Fibroblast of peridontal ligament (primary cell): ENCODE results near the gene OR52E4.

Source experiments
- DNase-seq: peaks from one replicate; pipeline ENCODE4 v3.0.0-alpha.2; 2010; ENCODE audit errors: extremely low read depth

OR52E4 gene

GRCh38 chr11:5929571-5930368 lies 49.3 kb downstream of the OR52E4 start:
- DNase-seq, result no peak

GRCh38 chr11:5930614-5931013 lies 50.2 kb downstream of the OR52E4 start:
- no peak for DNase-seq

- no peak for DNase-seq
Observed at GRCh38 chr11:5931061-5931460, 50.6 kb downstream of the OR52E4 start.

- no peak for DNase-seq
Observed at GRCh38 chr11:5932671-5933070, 52.2 kb downstream of the OR52E4 start.

DNA sequence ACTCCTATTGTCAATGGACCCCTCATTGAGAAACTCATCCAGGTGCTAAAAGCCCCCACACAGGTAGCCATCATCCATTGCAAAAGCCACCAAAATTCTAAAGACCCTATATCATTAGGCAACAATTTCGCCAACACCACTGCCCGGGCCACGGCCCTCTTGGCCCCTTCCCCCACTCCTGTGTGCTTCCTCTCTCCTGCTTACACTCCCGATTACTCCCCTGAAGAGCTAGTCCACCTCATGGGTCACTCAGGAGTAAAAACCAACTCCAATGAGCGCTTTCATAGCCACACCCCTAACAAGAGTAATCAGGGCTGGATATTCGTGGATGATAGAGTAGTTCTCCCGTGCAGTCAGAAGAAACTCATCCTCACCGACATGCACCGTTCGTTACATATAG lies 52.7 kb downstream of the OR52E4 start:
- DNase-seq, result no peak
